GM21390 (cell line): Measurements from ENCODE around the gene EN2.
"Not testable (repeated sequence)": the region's sequence is repeated elsewhere in the genome, so short reads cannot be mapped to it uniquely, and the experiment has no call there.

Experiments
- ATAC-seq: cut with Tn5 transposase; IDR thresholded peaks from one replicate; pipeline ENCODE4 v1.9.1; 2021; ENCODE audit not compliant: unreplicated experiment

Gene EN2

DNA sequence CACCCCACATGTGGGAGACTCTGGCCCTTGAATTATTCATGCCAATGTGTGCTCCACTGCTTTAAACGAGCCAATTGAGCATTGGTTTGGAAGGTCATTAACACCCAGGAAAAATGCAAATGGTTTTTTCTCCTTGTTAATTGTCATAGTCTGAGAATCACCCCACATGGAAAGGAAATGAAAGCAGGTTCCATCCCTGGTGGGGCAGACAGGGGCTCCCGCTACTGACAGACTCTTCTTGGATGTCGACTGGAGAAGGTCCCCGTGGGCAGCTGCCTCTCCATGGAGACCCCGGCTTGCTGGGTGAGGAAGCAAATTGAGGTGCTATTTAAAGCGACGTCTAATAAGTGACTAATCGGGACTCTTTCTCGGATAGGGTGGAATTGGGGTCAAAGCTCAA lies 32.0 kb upstream of the EN2 start:
- no peak for ATAC-seq

DNA sequence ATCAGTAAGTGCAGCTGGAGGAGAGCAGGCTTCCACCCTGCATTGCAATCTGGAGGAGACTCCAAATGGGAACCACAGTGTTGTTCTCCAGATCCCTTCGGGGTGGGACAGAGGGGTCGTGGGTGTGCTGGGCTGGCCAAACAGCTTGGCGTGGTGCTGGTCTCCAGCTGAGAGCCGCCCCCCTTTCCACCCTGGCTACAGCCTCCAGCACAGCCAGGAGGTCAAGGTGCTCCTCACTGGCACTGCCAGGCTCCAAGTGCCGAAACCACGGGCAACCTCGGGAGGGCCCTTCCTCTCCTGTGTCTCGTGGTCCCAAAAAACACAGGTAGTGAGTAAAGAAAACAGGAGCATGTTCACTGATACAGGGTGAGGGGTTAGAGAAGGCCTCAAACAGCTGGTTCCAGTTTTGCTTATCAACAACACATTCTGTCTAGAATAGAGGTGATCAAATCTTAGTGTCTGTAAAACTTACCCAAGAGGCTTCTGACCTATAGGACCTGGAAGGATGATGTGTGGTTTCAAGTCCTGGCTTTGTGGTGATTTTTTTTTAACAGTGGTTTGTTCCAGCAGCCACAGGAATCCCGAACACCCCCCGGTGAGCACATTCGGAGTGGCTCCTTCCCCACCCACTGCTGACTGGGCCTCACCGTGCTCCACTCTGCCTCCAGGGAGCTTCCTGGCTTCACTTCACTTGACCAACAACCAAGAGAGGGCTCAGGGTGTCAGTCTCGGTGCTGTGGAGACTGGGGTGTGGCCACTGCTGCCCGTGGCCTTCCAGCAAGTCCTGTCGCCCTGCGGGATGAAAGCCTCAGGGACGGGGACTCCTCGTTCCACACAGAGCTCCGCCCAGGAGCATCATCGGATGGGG lies 31.2 kb upstream of the EN2 start:
- no peak for ATAC-seq

DNA sequence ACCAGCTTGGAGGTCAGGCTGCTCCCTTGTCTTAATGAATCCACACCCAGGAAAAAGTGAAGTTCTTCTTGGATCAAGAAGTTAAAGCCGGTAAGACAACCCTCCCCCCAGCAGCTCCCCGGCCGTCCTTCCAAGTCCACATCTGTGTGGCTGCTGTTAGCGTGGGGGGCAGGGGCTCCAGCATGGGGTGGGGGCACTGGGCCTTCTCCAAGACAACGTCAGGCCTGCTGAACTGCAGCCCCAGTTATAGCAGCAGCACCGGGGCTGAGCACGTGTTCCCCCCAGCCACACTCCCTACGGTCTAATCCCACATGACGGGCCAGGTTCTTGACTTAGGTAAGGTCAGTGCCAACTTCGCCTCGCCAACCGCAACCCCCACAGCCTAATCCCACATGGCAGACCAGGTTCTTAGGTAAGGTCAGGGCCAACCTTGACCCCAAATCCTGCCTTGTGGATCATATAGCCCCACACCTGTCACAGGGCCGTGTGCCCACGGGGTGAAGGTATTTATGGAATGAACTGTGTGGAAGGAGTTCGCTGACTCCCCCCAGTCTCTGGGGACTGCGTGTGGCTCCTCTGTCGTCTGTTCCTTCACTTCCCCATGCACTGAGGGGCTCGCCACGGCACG lies 30.4 kb upstream of the EN2 start:
- no peak for ATAC-seq

DNA sequence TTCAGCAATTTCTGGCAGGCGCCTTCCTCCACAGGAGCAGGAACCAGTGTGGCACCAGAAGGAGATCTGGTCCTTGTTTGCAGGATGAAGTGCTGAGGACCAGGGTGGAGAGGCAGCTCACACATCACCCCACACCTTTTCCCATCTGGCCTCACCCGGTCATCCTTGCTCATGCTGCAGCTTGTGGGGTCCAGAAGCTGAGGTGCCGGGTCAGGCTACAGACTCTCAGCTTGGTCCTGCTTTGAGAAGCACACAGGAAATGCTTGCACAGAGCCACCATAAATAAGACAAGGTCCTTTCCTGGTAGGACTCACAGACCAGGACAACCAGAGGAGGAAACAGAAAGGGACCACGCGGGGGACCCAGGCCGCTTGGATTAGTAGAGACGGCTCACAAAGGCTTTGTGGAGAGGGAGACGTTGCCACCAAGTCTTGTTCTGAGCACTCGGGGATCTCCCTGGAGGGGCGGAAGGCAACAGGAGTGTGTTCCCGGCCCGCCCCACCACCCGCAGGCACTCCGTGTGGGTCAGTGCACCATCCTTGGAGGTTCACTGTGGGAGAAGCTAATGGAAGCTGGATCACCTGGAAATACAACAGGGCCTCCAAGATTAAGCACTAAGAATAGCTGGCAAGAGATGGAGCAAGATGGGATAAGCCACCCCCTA lies 29.6 kb upstream of the EN2 start:
- no peak for ATAC-seq

DNA sequence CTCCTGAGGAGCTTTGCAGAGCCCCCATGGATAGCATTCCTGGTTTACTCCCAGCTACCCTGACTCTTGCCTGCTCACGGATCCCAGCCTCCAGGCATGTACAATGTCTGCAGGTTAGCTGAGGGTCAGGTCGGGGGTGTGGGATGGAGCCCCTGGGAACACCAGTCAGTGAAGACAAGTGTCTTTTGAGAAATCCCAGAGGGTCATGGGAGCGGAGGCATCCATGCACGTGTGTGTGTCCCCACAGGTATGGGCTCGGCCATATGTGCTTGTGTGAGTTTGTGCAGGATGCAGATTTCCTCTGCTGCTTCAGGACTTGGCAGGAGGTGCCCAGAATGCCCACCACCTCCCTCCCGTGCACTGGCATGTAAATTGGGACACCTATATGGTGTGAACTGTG lies 28.3 kb upstream of the EN2 start:
- ATAC-seq, result no peak

DNA sequence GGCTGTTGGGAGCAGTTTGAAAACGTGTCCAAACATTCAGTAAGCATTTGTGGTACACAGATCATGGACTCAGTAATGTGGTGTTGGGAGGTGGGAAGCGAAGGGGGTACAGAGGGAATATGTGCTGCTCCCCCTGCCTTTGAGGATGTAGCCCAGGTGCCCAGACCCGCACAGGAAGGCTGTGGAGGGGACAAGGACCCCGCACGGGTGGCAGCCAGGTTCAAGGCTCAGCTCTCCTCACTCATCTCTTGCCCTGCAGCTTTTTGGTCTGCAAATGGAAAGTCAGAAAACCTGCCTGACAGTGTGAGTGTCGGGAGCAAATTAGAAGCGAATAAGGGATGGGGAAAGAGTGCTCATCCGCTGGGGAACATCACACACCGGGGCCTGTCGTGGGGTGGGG lies 27.3 kb upstream of the EN2 start:
- no peak for ATAC-seq

DNA sequence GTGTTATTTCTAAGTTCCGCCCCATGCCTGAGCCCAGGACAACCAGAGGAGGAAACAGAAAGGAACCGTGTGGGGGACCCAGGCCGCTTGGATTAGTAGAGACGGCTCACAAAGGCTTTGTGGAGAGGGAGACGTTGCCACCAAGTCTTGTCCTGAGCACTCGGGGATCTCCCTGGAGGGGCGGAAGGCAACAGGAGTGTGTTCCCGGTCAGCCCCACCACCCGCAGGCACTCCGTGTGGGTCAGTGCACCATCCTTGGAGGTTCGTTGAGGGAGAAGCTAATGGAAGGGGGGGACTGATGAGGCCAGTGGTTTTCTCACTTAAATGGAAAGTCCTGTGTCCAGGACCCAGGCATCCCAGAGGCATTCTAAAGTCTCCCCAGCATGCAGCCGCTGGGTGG lies 26.7 kb upstream of the EN2 start:
- ATAC-seq, result no peak

DNA sequence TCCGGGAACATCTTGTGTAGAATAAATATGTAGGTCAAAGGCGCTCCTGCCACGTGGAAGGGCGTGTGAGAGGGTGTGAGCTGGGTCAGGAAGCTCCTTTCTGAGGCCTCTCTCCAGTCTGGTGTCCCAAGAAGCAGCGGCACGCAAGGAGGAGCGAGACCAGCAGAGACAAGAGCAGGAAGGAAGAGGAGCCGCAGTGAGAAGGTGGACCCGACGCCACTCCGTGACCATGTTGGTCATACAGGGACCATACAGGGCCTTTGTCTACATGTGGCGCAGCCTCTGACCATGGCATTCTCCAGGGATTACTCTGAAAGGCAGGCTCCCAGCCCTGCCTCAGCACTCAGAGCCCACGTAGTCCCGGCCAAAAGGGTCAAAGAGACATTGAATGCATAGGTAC lies 26.2 kb upstream of the EN2 start:
- ATAC-seq, result no peak

DNA sequence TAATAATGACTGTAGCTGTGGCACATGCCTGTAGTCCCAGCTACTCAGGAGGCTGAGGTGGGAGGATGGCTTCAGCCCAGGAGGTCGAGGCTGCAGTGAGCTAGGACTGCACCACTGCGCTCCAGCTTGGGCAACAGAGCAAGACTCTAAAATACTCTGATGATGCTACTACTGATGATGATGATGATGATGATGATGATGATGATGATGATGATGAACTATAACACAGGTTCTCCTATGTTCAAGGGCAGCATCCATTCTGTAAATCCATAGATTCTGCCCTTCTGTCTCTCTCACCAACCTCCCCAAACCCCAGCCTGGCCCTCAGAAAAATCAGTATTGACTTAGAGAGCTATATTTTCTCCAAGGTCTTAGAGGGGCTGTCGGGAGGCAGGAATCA lies 22.8 kb upstream of the EN2 start:
- ATAC-seq, result no peak

DNA sequence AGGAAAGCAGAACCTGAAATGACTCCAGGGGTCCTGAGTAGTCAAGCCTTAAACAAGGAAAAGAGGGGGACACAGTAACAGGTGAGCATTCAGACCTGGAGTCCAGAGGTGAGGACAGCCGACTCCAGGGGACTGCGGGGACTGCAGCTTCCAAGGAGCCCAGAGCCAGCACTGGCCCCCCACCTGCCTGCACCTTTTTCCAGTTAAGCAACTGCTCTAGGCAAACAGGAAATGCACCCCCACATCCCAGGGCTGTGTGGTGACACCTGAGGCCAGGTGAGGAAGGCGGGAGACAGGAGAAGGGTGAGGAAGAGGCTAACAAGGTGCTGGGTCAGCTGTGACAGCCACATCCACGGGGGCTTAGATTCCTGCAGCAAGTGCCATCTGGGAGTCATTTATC lies 20.1 kb upstream of the EN2 start:
- no peak for ATAC-seq

DNA sequence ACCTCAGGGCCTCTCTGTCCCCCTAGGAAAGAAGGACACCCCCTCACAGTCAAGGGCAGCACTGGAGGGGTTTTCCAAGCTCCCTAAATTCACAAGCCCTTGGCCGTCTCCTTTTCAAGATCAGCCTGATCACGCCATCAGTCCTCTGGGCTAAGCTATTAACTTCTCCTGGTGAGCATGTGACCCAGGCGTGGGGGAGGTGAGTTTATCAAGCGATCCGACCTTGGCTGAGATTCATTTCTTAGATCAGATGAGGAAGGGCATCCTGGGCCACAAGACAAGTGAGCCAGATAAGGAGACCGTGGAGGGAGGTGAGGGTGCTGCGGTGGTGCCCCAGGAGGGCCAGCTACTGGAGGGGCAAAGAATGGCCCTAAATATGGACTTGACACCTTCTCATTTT lies 19.2 kb upstream of the EN2 start:
- ATAC-seq, result no peak

DNA sequence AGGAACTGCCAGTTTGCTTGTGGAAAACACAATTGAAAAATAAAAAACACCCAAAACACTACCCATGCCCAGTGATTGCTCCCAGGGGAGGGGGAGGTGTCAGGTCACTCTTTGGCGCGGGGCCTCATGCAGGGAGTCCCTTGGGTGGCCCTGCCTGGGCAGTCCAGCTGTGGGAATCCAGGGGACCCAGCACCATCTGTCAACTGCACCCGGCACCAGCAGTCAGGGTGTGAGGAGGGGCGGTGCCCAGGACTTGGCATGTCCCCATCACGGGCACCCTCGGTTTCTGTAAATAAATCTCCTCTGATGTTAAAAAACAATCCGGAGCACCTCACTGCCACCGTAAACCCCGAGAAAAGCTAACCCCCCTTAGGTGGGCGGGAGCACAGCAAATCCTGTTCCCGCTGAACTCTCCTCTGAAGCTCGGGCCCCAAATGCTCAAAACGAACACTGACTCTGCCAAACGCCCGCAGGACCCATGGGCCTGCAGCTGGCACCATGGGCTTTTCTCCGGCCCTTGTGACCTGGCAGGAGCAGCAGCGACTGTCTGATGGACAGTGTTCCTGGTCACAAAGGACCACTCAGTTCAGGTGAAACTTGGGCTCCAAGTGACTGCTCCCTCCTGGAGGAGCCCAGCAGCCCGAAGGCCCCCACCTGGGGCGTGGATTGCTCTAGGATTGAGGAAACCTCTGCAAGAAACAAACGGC lies 18.5 kb upstream of the EN2 start:
- ATAC-seq, result no peak

DNA sequence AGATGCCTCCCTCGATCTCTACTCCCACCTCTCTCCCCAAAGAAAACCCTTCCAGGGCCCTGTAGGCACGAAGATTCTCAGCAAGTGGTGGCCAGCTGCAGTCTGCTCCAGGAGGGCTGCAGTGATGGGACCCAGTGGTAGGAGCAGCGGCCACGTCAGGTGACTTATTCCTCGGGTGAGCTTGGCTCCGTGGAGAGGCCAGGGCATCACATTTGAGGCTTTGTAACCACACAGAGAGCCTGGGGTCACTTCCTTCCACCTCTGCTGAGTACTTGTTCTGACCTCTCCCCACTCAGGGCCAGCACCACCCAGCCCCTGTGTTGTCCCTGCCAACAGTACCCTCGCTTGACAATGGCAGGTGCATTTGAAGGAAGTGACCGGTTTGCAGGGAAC lies 17.9 kb upstream of the EN2 start:
- no peak for ATAC-seq

DNA sequence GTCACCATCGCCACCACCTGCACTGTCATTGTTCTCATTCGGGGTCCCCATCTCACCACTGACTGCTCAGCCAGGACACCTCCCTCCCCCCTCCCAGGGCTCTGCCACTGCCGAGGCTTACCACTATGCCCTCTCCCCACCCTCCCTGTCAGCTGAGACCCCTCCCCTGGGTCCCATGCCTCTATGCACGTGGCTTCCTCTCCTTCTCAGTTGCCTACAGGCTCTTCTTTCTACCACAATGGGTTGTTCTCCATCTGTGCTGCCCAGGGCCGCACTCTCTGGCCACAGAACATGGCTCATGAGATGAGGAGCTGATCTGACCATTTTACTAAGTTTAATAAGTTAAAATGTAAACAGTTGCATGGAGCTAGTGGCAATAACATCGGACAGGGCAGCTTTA lies 16.1 kb upstream of the EN2 start:
- no peak for ATAC-seq

DNA sequence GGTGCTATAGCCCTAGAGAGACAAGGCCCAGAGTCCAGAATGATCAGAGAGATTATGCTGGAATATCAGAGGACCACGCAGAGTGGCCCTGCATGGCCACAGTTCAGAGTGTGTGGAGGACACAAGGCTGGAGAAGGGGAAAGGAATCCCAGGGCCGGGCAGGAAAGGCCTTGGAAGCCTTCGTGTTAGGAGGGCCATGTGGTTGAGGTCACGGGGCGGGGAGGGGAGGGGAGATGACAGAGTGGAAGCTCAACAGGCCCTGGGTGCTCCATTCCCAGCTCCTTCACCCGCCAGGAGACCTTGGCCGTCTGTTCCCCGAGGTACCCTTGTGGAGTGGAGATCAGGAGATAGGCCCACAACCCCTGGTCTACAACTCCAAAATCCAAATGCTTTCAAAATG lies 13.2 kb upstream of the EN2 start:
- ATAC-seq, result no peak

DNA sequence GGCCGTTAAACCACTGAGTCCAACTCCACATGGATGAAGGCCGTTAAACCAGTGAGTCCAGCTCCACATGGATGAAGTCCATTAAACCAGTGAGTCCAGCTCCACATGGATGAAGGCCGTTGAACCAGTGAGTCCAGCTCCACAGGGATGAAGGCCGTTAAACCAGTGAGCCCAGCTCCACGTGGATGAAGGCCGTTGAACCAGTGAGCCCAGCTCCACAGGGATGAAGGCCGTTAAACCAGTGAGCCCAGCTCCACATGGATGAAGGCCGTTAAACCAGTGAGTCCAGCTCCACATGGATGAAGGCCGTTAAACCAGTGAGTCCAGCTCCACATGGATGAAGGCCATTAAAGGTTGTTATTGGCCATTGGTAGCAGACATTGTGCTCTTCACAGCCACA lies 12.3 kb upstream of the EN2 start:
- ATAC-seq, result not testable (repeated sequence)

DNA sequence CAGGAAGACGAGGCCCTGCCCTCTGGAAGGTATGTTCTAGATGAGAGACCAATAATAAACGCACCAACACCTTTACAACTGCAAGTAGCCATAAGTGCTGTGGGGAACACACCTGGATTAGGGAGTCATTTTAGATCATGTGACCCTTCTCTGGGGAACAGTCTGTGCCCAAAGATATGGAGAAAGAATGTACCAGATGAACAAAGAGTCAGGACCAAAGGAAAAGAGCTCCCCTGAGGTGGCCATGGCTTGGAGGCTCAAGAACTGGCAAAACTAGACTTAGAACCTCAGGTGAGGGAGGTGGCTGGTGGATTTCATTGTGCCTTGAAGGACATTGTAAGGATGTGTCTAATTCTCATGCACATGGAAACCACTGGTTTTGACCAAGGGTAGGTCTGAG lies 10.3 kb upstream of the EN2 start:
- no peak for ATAC-seq

DNA sequence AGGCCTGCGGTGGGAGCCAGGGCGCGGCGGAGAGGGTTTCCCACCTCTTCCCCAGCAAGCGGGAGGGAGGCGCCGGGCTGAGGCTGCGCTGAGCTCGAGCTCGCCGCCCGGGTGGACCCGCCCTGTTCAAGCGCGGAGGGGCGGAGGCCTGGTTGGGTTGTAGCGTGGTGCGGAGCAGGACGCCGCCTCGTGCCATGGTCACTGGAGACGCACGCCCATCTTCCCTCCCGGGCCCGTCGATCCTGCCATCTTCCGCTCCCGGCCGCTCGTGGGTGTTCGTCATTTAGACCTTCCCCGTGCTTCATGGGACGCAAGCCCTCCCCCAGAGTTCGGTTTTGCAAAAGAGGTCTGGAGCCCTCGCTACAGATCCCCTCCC lies 9.3 kb upstream of the EN2 start:
- no peak for ATAC-seq

DNA sequence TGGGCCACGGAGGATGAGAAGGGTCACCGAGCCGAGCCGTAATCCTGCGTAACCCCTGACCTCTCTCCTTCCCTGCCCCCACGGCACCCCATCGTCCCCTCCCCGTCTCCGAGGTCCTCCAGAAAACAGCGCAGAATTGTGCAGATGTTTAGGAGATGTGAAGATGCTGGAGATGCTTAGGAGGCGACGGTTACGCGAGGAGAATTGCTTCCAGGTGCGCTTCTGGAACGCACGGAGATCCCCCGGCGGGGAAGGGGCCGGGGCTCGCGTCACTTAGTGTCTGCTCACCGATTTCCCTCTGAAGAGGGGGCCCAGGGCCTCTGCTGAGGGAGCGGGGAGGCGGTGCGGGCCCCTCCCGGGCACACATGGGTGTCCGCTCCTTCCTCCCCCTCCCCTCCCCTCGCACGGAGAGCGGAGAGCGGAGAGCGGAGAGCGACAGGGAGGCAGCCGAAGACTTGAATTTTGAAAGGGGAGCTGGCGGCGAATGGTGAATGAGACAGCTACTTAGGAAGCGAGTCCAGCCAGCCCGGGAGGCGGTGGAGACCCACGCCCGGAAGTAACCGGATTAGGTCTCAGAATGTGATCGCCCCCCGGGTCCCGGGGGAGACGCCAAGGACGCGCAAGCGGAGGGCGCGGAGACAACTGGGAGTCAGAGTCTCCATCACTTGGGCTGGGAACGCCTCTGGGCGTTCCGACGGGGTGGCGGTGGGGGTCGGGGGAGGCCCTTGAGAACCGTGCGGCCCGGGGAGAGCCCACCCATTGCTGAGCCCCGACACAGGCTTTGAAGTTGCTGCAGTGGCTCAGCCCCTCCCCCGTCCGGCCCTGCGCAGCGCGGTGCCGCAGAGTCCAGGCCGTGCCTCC lies 8.7 kb upstream of the EN2 start:
- no peak for ATAC-seq

DNA sequence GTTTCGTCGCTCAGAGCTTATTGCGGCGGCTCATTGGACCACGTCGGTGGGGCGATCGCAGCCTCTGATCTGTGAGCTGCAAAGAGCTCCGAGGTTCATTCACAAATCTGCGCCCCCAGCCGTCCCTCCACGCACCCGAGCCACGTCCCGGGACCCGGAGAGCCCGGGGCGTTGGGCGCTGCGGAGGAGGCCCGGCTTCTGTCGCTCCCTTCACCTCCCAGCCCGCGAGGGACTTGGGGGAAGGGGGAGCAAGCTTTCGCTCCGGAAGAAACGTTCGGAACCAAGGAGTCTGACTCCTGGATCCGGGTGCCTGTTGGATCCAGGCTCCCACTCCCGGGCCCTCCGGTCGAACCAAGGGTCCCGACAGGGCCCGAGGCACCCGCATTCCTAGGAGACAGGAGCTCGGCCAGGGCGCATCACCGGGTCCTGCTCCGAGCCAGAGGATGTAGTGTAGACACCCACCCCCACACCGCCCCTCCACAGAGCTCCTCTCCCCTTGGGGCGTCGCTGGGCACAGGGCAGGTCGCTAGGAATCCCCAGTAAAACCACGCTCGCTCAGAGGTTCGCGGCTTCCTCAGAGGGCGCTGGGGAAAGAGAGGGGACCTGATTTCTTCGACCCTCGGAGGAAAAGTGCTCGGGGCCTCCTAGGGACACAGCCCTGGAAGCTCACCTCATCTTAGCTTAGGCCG lies 7.9 kb upstream of the EN2 start:
- no peak for ATAC-seq
